GM18867 (cell line): ENCODE data around the gene TLR7.

Experiments used
- ATAC-seq: cut with Tn5 transposase; IDR thresholded peaks from one replicate; pipeline ENCODE4 v1.9.1; 2021; ENCODE audit warnings: mild to moderate bottlenecking, moderate library complexity; ENCODE audit not compliant: unreplicated experiment

TLR7 gene

DNA sequence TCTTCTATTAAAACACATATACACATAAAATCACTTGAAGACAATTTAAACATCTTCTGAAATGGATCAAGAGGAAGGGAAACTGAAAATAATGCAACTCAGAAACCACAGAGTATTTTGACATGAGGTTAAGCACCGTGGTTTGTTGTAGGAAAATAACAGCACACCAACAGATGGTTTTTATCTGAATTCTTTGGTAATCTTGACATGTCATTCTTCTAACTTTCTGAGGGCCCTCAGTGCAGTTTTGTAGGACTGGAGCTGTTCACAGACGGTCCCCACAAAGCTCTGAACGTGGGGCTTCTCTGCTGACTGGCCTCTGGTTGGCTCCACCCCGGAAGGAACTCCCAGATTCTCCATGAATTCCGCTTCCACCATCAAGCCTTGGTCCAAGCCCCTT lies 23.6 kb downstream of the TLR7 start:
- peak; percentile 67 for ATAC-seq

DNA sequence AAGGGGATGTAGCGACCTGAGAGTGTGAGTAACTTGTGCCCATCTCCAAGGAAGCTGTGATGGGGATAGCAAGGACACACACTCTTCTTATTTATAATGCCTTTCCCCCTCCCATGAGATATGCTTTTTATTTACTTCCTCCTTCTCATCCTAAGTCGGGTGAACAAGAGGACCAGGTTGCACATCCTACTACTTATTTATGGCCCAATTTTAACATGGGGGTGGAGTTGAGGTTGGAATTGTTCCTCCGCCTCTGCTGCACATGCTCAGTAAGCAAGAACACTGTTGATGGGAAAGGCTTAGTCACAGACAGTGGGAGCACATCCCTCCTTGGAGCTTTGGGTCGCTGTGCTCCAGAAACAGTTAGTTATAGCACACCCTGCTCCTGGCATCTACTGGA lies 24.3 kb downstream of the TLR7 start:
- ATAC-seq, result no peak

DNA sequence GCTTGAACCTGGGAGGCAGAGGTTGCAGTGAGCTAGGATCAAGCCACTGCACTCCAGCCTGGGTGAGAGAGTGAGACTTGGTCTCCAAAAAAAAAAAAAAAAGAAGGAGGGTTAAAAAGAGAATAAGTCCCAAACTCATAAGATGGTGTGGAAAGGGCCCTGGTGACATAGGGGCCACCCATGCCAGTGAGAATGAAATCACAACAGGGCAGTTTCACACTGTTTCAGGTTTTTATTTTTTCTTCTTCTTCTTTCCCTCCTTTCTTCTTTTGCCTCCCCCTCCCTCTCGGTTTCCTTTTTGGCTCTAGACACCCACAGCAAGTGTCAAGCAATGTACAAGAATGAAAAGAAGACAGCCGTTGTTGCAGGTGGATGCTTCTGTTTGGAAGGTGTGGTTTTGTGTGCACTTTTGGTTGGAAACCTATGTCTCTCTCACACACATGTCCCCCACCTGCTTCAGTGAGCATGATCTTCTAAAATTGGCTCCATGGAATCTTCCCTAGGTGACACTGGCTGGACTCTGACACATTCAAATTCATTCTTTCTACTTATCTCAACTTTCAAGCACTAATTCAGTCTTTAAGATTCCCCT lies 25.1 kb downstream of the TLR7 start:
- ATAC-seq, result peak; percentile 53

DNA sequence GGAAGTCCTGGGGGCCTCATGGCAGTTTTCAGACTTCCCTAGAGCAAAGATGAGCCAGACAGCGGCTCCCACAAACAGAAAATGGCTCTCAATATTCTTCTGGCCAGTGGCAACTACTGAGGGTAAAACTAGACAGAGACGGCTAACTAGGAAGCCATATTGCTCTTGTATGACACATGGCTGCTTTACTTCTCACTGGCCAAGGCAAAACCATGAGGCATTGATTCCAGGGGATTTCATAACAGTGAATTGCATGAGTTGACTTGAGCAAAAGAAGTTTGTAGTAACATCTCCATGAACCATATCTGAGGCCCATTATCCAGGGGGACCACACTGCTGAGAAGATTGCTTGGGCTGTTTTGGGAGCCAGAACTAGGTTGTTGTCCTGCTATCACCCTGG lies 25.8 kb downstream of the TLR7 start:
- ATAC-seq, result no peak

DNA sequence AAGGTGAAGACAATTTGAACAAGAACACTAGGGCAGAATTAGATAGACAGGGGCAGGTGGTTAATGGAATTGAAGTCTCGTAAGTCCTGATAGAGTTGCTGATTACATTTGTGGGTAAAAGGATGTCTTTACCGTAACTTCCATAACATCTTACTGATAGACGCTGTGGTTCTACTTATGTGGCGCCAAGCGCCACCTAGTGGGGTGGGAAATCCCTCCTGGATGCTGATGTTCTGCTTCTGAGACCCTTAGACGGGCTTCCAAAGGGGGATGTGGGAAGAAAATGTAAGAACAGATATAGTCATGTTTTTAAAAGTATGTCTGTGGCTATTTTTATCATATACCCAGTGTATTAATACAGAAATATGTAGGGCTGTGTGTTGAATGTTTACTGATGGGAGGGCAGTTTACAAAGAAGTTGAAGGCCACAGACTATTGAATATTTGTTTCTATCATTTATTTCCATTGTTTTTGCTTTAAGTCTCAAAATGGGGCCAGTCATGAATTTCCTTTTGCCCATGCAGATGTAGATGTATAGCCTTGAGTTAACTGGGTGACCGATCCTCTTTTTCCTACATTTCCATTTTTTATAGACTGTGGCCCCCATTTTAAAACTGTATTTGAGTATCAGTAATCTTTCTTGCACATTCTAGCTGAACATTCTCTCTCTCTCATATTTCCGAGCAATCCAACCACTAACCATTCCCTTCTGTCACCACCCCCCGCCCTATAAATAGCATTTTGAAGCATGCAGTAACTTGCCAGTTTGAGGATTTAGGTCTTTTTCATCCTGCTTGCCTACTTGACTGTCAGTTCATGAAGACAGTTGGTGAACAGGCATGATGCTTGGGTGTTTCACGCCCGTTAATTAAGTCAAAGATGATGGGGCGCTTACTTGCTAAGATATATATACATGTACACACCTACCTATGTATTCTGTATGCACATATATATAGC lies 27.5 kb downstream of the TLR7 start:
- ATAC-seq, result no peak

DNA sequence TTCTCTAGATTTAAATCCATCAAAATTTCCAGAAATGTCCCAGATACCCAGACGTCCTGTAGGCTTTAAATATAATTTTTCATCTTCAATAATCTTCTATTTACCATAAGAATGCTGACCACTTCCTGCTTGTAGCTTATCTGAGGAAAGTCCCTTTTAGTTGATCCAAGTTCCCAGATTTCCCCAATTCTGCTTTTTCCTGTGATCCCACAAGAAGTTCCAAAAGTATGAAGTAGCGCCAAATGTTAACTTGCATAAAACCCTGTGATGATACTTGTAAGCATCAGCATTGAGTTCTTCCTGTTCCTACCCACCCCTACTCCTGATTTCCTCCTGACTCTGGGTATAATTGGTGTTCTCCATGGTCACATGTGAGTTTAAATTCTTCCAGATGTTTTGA lies 29.0 kb downstream of the TLR7 start:
- no peak for ATAC-seq

DNA sequence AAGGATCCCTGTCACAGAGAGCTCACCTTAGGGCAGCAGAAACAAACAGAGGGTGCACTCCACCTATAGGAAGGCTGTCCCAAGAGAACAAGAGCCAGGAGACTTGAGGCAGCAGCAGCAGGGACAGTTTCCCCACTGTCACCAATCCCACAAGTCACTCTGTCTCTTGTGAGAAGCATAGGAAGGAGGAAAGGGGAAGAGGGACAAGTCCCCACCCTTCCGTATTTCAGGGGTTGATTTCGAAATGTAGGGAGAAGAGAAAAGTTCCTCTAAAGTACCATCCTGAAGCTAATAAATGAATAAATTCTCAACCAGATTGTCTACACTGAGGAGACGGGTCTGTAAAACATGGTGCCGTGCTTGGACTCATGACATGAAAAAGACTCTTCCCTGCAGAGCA lies 30.1 kb downstream of the TLR7 start:
- ATAC-seq, result no peak

DNA sequence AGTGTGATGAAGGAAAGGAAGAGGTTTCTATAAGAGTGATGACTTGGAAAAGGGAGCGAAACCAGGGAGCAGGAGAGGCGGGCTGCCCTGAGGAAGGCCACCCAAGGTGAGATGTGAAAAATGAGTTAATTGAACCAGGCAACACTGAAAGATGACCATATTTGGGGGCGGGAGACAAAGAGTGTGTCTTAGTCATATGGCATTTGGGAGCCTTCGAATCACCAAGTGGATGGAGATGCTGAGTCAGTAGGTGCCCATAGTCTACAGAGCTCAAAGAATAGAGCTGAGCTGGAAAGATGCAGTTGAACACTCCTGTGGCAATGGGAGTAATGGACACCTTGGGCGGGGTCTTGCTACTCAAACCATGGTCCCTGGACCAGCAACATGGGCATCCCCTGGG lies 31.2 kb downstream of the TLR7 start:
- ATAC-seq, result no peak

DNA sequence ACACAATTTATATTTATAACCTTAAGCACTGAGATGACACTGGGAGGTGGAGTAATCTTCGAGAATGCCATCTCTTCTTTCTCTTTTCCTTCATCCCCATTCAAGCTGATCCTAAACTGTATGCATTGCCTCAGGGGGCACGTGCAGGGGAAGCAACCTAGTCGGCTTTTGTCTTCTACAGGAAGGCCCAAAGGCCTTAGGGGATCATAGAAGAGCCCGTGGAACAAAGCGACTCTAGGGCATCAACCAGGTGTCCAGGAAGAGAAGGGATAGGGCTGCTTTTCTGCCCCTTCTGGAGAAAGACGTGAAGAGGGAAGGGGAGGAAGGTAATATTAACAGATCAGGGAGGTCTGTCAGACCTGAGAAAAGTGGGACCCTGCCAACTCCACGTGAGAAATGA lies 32.6 kb downstream of the TLR7 start:
- no peak for ATAC-seq

DNA sequence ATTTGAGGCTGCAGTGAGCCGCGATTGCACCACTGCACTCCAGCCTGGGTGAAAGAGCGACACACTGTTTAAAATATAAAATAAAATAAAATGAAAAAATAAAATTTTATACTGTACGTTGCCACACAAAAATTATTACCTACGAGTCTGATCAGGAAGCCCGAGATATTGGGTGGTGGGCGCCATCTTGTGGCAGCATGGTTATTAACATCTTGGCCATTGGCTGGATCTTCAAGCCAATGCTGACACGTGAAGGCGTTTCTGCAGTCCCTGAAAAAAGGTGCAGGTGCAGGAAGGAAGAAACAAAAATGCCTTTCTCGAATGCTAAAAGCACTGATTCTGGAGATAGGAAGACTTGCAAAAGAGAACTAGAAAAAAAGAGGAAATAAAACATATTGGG lies 34.6 kb downstream of the TLR7 start:
- peak; percentile 70 for ATAC-seq

DNA sequence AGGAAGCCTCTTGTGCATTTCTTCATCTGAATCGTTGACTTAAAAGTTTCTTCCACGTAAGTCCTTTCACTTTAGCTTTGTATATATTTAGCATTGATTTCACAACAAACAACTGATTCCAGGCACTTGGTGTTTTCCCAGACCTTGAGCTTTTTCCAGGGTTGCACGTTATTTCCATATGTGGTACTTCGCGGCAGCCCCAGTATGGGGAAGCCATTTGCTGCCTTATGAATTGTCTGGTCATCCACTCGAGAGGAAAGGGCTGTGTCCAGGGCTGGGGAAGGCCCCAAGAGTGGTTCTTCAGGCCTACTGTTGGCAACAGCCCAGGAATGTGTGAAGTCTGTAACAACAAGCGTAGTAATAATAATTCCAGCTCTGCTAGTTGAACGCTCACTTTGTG lies 36.8 kb downstream of the TLR7 start:
- no peak for ATAC-seq

DNA sequence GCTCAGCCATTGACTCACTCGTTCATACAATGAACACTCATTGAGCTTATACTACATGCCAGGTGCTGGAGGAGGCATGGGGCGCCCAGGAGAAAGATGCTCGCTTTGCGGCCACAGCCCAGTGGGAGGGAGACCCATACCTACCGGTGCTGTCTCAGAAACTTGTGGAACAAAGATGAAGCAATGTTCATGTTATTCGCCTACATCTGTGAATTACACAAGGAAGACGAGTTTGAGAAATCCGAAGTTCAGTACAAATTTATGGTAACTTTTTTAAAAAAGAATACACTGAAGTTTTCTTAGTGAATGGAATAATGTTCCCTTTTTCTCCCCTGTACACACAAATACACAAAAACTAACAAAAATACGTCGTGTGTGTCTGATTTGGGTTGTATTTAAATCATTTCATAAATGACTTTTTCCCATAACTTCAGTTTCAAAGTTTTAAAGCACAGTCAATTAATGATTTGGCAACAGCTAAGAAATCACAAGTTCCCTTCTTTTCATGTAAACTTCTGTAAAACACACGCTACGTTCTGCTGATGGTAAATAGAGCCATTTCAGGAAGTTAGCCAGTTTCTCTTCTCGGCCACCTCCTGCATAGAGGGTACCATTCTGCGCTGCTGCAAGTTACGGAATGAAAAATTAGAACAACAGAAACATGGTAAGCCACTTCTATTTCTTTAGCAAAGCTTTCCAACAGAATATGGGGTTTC lies 39.3 kb downstream of the TLR7 start, which contains the start of gene TLR8:
Gene TLR8 (plus strand): TSS at position 575 of the 716 bp plus-strand sequence. CDS start 87 bp downstream, at position 662.
- ATAC-seq, result no peak

DNA sequence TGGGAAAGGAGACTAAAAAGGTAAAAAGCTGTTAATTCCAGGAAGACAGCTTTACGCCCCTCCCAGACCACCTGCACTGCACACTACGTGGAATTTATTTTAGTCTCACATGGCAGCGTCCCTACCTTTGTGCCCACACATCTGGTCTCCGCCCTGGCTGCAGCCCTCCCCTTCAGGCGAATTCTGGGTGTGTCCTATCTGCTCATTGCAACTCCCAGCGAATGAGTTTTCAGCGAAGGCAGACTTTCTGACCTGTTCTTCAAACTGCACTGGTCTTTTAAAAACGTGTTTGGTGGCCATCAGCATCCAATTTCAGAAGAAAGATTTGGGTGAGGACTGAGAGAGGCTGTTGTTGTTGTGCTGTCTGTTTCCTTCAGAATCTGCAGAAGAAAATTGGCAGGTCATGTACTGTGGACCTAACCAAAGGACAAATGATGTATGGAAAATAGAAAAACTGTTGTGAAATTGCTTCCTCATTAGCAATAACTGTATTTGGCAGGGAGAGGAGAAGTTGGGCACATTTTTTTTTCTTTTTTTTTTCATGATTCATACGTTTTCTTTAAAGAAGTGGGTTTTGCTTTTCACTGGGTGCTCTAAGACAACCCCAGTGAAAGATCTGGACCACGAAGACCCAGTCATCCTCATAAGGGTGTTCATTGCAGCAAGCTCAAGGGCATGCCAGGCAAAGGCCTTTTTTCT lies 43.7 kb downstream of the TLR7 start:
- no peak for ATAC-seq

DNA sequence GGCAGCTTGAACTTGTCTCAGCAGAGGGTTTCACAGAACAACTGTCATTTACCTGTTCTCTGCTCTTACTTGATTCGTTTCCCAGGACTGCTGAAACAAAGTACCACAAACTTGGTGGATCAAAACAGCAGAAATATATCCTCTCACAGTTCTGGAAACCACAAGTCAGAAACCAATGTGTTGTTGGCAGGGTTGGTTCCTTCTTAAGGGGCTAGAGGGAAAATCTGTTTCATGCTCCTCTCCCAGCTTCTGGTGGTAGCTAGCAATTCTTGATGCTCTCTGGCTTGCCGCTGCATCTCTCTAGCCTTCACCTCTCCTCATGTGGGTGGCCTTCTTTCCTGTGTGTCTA lies 44.2 kb downstream of the TLR7 start:
- no peak for ATAC-seq

DNA sequence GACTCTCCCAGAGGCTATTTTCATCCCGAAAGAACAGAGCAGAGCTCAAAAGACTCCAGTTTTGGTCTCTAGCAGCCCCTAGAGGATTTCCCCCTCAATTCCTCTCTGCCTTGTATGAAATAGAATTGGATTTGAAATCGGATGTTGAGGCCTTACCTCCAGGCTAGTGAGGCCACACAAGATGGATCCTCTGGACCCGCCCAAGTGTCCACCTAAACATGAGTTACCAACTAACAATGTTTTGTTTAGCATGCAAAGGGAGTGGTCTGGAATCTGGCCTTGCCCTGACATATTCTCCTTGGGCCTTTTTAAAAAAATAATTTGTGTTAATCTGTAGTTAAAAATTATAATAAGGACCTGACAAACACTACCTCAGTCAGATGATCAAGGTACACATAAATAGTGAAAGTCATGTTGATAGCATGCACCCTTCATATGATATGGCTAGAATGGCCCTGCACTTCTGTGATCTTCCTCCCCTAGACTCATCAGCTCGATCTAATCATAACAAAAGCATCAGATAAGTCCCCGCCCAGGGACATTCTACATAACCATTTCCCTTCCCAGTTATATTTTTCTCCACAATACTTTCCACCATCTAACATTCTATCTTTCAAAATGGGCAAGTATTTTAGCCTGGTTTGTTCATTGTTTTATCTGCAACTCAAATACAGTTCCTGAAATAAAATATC lies 46.1 kb downstream of the TLR7 start:
- ATAC-seq, result no peak

DNA sequence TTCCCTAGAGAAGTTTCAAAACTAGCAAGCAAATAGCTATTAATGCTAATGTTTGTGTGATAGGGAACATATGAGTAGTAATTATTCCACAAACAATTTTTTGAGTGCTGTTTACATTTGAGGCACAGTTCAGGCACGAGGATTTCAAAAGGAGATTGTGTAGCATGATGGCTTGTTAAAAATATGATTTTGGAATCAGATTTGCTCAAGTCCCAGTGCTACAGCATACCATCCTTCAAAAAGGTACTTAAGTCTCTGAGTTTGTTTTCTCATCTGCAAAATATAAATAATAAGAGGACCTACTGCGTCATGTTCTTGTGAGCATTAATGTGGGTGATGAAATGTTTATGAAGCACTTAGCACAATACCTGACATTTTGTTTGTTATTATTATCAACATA lies 50.9 kb downstream of the TLR7 start:
- ATAC-seq, result no peak

DNA sequence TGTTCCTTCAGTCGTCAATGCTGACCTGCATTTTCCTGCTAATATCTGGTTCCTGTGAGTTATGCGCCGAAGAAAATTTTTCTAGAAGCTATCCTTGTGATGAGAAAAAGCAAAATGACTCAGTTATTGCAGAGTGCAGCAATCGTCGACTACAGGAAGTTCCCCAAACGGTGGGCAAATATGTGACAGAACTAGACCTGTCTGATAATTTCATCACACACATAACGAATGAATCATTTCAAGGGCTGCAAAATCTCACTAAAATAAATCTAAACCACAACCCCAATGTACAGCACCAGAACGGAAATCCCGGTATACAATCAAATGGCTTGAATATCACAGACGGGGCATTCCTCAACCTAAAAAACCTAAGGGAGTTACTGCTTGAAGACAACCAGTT lies 52.2 kb downstream of the TLR7 start:
- no peak for ATAC-seq

DNA sequence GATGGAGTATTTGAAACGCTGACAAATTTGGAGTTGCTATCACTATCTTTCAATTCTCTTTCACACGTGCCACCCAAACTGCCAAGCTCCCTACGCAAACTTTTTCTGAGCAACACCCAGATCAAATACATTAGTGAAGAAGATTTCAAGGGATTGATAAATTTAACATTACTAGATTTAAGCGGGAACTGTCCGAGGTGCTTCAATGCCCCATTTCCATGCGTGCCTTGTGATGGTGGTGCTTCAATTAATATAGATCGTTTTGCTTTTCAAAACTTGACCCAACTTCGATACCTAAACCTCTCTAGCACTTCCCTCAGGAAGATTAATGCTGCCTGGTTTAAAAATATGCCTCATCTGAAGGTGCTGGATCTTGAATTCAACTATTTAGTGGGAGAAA lies 52.7 kb downstream of the TLR7 start:
- no peak for ATAC-seq

DNA sequence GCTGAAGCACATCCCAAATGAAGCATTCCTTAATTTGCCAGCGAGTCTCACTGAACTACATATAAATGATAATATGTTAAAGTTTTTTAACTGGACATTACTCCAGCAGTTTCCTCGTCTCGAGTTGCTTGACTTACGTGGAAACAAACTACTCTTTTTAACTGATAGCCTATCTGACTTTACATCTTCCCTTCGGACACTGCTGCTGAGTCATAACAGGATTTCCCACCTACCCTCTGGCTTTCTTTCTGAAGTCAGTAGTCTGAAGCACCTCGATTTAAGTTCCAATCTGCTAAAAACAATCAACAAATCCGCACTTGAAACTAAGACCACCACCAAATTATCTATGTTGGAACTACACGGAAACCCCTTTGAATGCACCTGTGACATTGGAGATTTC lies 54.1 kb downstream of the TLR7 start:
- ATAC-seq, result no peak

DNA sequence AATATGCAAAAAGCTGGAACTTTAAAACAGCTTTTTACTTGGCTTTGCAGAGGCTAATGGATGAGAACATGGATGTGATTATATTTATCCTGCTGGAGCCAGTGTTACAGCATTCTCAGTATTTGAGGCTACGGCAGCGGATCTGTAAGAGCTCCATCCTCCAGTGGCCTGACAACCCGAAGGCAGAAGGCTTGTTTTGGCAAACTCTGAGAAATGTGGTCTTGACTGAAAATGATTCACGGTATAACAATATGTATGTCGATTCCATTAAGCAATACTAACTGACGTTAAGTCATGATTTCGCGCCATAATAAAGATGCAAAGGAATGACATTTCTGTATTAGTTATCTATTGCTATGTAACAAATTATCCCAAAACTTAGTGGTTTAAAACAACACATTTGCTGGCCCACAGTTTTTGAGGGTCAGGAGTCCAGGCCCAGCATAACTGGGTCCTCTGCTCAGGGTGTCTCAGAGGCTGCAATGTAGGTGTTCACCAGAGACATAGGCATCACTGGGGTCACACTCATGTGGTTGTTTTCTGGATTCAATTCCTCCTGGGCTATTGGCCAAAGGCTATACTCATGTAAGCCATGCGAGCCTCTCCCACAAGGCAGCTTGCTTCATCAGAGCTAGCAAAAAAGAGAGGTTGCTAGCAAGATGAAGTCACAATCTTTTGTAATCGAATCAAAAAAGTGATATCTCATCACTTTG lies 55.2 kb downstream of the TLR7 start:
- ATAC-seq, result no peak
